H9 (cell line): ENCODE data around the gene SPTSSA. TPM values are rescaled to one million over a fixed set of nuclear protein-coding genes. Genes with fewer than 3 reads are reported as not detected.

Experiments used
- DNase-seq: peaks from one replicate; pipeline ENCODE4 v3.0.0-alpha.2; 2017
- H2AFZ ChIP-seq: one replicate; pipeline ENCODE4 v1.6.1; 2013; ENCODE audit warnings: mild to moderate bottlenecking, low read length, control low read depth, moderate library complexity
- H2AK5ac ChIP-seq: 2 replicates; pipeline ENCODE4 v1.6.1; 2013; ENCODE audit warnings: low read length, control low read depth, mixed read lengths; ENCODE audit not compliant: insufficient read length
- H2BK120ac ChIP-seq: one replicate; pipeline ENCODE4 v1.6.1; 2013; ENCODE audit warnings: low read depth, mild to moderate bottlenecking, low read length, control low read depth, inconsistent platforms; ENCODE audit not compliant: poor library complexity, severe bottlenecking
- H2BK12ac ChIP-seq: 2 replicates; pipeline ENCODE4 v1.6.1; 2013; ENCODE audit warnings: low read length, control low read depth, mixed read lengths, low read depth; ENCODE audit not compliant: insufficient read length
- H2BK15ac ChIP-seq: 2 replicates; pipeline ENCODE4 v1.6.1; 2013; ENCODE audit warnings: low read depth, low read length, control low read depth
- H2BK20ac ChIP-seq: one replicate; pipeline ENCODE4 v1.6.1; 2013; ENCODE audit warnings: low read depth, mild to moderate bottlenecking, low read length, control low read depth, inconsistent platforms; ENCODE audit not compliant: poor library complexity, severe bottlenecking
- H2BK5ac ChIP-seq: 2 replicates; pipeline ENCODE4 v1.6.1; 2013; ENCODE audit warnings: low read length, control low read depth, mixed read lengths; ENCODE audit not compliant: insufficient read length
- H3K14ac ChIP-seq: 2 replicates; pipeline ENCODE4 v1.6.1; 2013; ENCODE audit warnings: low read length, control low read depth; ENCODE audit not compliant: insufficient read depth
- H3K18ac ChIP-seq: 2 replicates; pipeline ENCODE4 v1.6.1; 2013; ENCODE audit warnings: low read depth, mild to moderate bottlenecking, mixed read lengths, low read length, control low read depth; ENCODE audit not compliant: insufficient read length
- H3K23ac ChIP-seq: 2 replicates; pipeline ENCODE4 v1.6.1; 2013; ENCODE audit warnings: low read length, control low read depth, mixed read lengths, low read depth; ENCODE audit not compliant: insufficient read length
- H3K23me2 ChIP-seq: 2 replicates; pipeline ENCODE4 v1.6.1; 2013; ENCODE audit warnings: low read depth, mild to moderate bottlenecking, mixed read lengths, low read length, control low read depth; ENCODE audit not compliant: insufficient read length, poor library complexity, severe bottlenecking
- H3K27ac ChIP-seq: 2 replicates; pipeline ENCODE4 v1.5.1; 2013; ENCODE audit warnings: low read length, control low read depth, mixed read lengths, low read depth; ENCODE audit not compliant: insufficient read length
- H3K27me3 ChIP-seq: 2 replicates; pipeline ENCODE4 v1.6.1; 2013; ENCODE audit warnings: low read length, control low read depth, inconsistent platforms; ENCODE audit not compliant: insufficient read depth
- H3K4ac ChIP-seq: 2 replicates; pipeline ENCODE4 v1.6.1; 2013; ENCODE audit warnings: low read depth, mild to moderate bottlenecking, control low read depth, inconsistent platforms, low read length, moderate library complexity
- H3K4me1 ChIP-seq: 2 replicates; pipeline ENCODE4 v1.6.1; 2013; ENCODE audit warnings: low read length, control low read depth, inconsistent platforms; ENCODE audit not compliant: insufficient read depth
- H3K4me2 ChIP-seq: 2 replicates; pipeline ENCODE4 v1.6.1; 2013; ENCODE audit warnings: low read length, control low read depth, mixed read lengths; ENCODE audit not compliant: insufficient read length, insufficient read depth
- H3K56ac ChIP-seq: 2 replicates; pipeline ENCODE4 v1.6.1; 2013; ENCODE audit warnings: low read depth, mild to moderate bottlenecking, mixed read lengths, low read length, control low read depth; ENCODE audit not compliant: insufficient read length
- H3K79me1 ChIP-seq: 2 replicates; pipeline ENCODE4 v1.6.1; 2013; ENCODE audit warnings: low read depth, mild to moderate bottlenecking, moderate library complexity, low read length, control low read depth, inconsistent platforms; ENCODE audit not compliant: insufficient read depth, poor library complexity, severe bottlenecking
- H3K79me2 ChIP-seq: 2 replicates; pipeline ENCODE4 v1.6.1; 2013; ENCODE audit warnings: low read length, control low read depth, inconsistent platforms; ENCODE audit not compliant: insufficient read depth
- H3K9ac ChIP-seq: 2 replicates; pipeline ENCODE4 v1.6.1; 2013; ENCODE audit warnings: low read length, control low read depth, mixed read lengths; ENCODE audit not compliant: insufficient read length; ENCODE audit errors: extremely low read depth
- H3K9me3 ChIP-seq: one replicate; pipeline ENCODE4 v1.6.1; 2013; ENCODE audit warnings: low read depth, low read length, inconsistent platforms; ENCODE audit not compliant: control insufficient read depth
- H3T11ph ChIP-seq: one replicate; pipeline ENCODE4 v1.6.1; 2013; ENCODE audit warnings: mild to moderate bottlenecking, low read length, control low read depth, inconsistent platforms
- H4K20me1 ChIP-seq: one replicate; pipeline ENCODE4 v1.6.1; 2013; ENCODE audit not compliant: control insufficient read depth, insufficient read length, insufficient read depth
- H4K5ac ChIP-seq: 2 replicates; pipeline ENCODE4 v1.6.1; 2013; ENCODE audit warnings: low read depth, mild to moderate bottlenecking, mixed read lengths, low read length, control low read depth; ENCODE audit not compliant: insufficient read length
- H4K8ac ChIP-seq: replicated peaks from 2 replicates; pipeline ENCODE4 v1.6.1; 2013; ENCODE audit warnings: low read length, control low read depth, mixed read lengths, low read depth; ENCODE audit not compliant: insufficient read length
- H4K91ac ChIP-seq: 2 replicates; pipeline ENCODE4 v1.6.1; 2013; ENCODE audit warnings: low read depth, mild to moderate bottlenecking, moderate library complexity, mixed read lengths, low read length, control low read depth; ENCODE audit not compliant: insufficient read length
- H3K27ac Mint-ChIP-seq, 3 experiments: 2 replicates in 2 of 3; 3 replicates in 1 of 3; pipeline ENCODE4 v1.8.0; 2020 to 2021; ENCODE audit warnings: mixed read lengths in 3 of 3, mild to moderate bottlenecking in 1 of 3, moderate library complexity in 1 of 3
- H3K27me3 Mint-ChIP-seq: 2 replicates; pipeline ENCODE4 v1.8.0; 2021; ENCODE audit warnings: low read depth, mild to moderate bottlenecking, moderate library complexity, mixed read lengths
- H3K36me3 Mint-ChIP-seq, 3 experiments: 2 replicates in 2 of 3; 3 replicates in 1 of 3; pipeline ENCODE4 v1.8.0; 2020 to 2021; ENCODE audit warnings: low read depth in 3 of 3, mixed read lengths in 3 of 3; ENCODE audit not compliant: insufficient read depth in 1 of 3
- H3K4me1 Mint-ChIP-seq, 2 experiments: 2 replicates each; pipeline ENCODE4 v1.8.0; 2020; ENCODE audit warnings: mixed read lengths in 2 of 2
- H3K4me3 Mint-ChIP-seq, 2 experiments: 2 replicates in 1 of 2; 3 replicates in 1 of 2; pipeline ENCODE4 v1.8.0; 2020 to 2021; ENCODE audit warnings: mild to moderate bottlenecking in 2 of 2, mixed read lengths in 2 of 2, moderate library complexity in 1 of 2
- H3K9me3 Mint-ChIP-seq, 2 experiments: 2 replicates in 1 of 2; 3 replicates in 1 of 2; pipeline ENCODE4 v1.8.0; 2020; ENCODE audit warnings: mild to moderate bottlenecking in 2 of 2, mixed read lengths in 2 of 2, moderate library complexity in 1 of 2
- WGBS: extraction: QIAGEN DNeasy Blood & Tissue Kit; methylation state at CpG from one replicate; pipeline ENCODE4 v1.1.7; 2013; ENCODE audit warnings: missing lambda C conversion rate, low lambda C conversion rate, mixed read lengths; ENCODE audit not compliant: insufficient read length; ENCODE audit errors: extremely low coverage; 5-methylcytosine and 5-hydroxymethylcytosine counted together
- total RNA-seq: library from RNA; stranded (reverse); gene quantifications from 2 replicates; pipeline ENCODE4 v1.2.1, GENCODE V29; 2021
- TF ChIP-seq, protein P1 (sequence below): fragments of 200-600 bp; sonication (generic); conservative IDR thresholded peaks from 3 replicates; pipeline ENCODE4 v1.8.0; 2021; ENCODE audit warnings: antibody characterized with exemption, mild to moderate bottlenecking

Gene SPTSSA
- total RNA-seq, 1 experiment from 2014 or later, result 23.3 TPM

DNA sequence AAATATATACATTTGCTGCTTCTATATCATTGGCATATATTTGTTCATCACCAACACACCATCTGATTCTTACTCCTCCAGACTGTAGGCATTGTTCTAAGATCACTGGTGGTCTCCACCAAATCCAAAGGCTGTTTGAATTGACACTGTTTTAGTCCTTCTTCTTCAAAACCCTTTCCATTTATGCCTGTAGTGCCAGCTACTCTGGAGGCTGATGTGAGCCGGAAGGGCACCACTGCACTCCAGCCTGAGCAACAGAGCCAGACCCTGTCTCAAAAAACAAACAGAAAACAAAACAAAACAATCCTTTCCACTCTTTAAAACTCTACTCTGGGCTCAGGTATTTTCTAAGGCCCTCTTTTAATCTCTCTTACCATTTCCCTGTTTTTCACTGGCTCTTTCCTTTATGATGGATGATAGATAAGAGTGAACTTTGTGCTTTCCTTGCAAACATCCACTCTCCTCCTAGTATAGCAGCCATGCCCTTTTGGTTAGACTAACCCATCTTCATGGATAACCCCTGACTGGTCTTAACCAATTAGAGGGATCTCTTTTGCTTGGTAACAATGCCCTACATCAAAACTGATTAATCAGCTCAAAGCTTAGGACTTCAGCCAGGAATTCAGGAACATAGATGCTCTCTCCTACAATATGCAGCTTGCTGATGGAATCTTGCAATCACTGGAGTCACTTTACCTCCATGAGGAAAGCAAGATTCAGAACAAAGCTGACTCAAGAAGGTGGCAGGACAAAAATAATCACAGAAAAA is 24.9 kb downstream of the SPTSSA start:
- Mint-ChIP-seq H3K4me1 (peaks cover 4 to 5% of the 10 kb centered on the region in 2 experiments; a peak in 3 of 4 replicates), H3K27me3 (no peaks in the 10 kb centered on the region), H3K4me3 (no peak overlapping the region), H3K27ac (peak overlapping the region in 1 of 3 experiments; percentile 2; a peak in 3 of 7 replicates), H3K9me3 (no peaks in the 10 kb centered on the region), H3K36me3 (peaks cover 0 to 3% (median 0%) of the 10 kb centered on the region in 3 experiments; a peak in 1 of 7 replicates)
- Histone ChIP-seq H2AK5ac (no peak overlapping the region), H2BK5ac (no peak overlapping the region), H3K9me3 (no peaks in the 10 kb centered on the region), H3K27me3 (no peaks in the 10 kb centered on the region), H2BK120ac (no peak overlapping the region), H3T11ph (no peak overlapping the region), H2BK15ac (no peak overlapping the region), H3K4ac (no peak overlapping the region), H3K79me2 (peaks cover 6% of the 10 kb centered on the region; the same call in 1 of the 2 replicates), H4K5ac (no peak overlapping the region), H2BK12ac (no peak overlapping the region), H2AFZ (no peak overlapping the region), H4K91ac (no peak overlapping the region), H3K14ac (no peak overlapping the region), H3K18ac (no peak overlapping the region), H4K20me1 (no peaks in the 10 kb centered on the region), H3K23me2 (no peaks in the 10 kb centered on the region), H3K79me1 (peaks cover 2% of the 10 kb centered on the region), H3K56ac (no peak overlapping the region), H4K8ac (no peak overlapping the region), H3K4me1 (no peaks in the 10 kb centered on the region; the same call in 1 of the 2 replicates), H3K4me2 (no peak overlapping the region), H3K27ac (no peak overlapping the region), H3K23ac (no peak overlapping the region), H3K9ac (peak overlapping the region; percentile 14), H2BK20ac (no peak overlapping the region)
- TF ChIP-seq, protein P1, sequence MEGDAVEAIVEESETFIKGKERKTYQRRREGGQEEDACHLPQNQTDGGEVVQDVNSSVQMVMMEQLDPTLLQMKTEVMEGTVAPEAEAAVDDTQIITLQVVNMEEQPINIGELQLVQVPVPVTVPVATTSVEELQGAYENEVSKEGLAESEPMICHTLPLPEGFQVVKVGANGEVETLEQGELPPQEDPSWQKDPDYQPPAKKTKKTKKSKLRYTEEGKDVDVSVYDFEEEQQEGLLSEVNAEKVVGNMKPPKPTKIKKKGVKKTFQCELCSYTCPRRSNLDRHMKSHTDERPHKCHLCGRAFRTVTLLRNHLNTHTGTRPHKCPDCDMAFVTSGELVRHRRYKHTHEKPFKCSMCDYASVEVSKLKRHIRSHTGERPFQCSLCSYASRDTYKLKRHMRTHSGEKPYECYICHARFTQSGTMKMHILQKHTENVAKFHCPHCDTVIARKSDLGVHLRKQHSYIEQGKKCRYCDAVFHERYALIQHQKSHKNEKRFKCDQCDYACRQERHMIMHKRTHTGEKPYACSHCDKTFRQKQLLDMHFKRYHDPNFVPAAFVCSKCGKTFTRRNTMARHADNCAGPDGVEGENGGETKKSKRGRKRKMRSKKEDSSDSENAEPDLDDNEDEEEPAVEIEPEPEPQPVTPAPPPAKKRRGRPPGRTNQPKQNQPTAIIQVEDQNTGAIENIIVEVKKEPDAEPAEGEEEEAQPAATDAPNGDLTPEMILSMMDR, result no peak
- DNase-seq, result no peak
- no CpG with 5 or more reads among the region's 1 CpG for WGBS
